Measurements from ENCODE around the gene ADAMTS14.
"Not testable (repeated sequence)": the region's sequence is repeated elsewhere in the genome, so short reads cannot be mapped to it uniquely, and the experiment has no call there.

The ADAMTS14 gene

GRCh38 chr10:70756700-70757360, 84.5 kb downstream of the ADAMTS14 start:
- DNase-seq, result no peak

- no peak for DNase-seq
These were observed 85.5 kb downstream of the ADAMTS14 start for GRCh38 chr10:70757856-70758255.

- peak; percentile 55 to 70 for DNase-seq
These were observed 86.6 kb downstream of the ADAMTS14 start for GRCh38 chr10:70758757-70759514.

GRCh38 chr10:70759781-70760180, 87.5 kb downstream of the ADAMTS14 start:
- DNase-seq, result no peak

- DNase-seq, result no peak
These were observed 88.0 kb downstream of the ADAMTS14 start for GRCh38 chr10:70760271-70760787.

GRCh38 chr10:70761031-70761601, 88.8 kb downstream of the ADAMTS14 start:
- no peak for DNase-seq

- no peak for DNase-seq
These were observed 89.5 kb downstream of the ADAMTS14 start for GRCh38 chr10:70761727-70762350.

GRCh38 chr10:70762441-70763175, 90.3 kb downstream of the ADAMTS14 start:
- no peak for DNase-seq

GRCh38 chr10:70763567-70763966, 91.3 kb downstream of the ADAMTS14 start:
- no peak for DNase-seq

GRCh38 chr10:70765794-70766594, 93.7 kb downstream of the ADAMTS14 start:
- no peak for DNase-seq

GRCh38 chr10:70768026-70768685, 95.8 kb downstream of the ADAMTS14 start:
- DNase-seq, result not testable (repeated sequence)

GRCh38 chr10:70769121-70769520, 96.8 kb downstream of the ADAMTS14 start:
- no peak for DNase-seq

GRCh38 chr10:70770001-70770400, 97.7 kb downstream of the ADAMTS14 start:
- DNase-seq, result no peak

GRCh38 chr10:70770516-70770915, 98.2 kb downstream of the ADAMTS14 start:
- DNase-seq, result not testable (repeated sequence)

GRCh38 chr10:70771311-70772194, 99.2 kb downstream of the ADAMTS14 start:
- no peak for DNase-seq

- no peak for DNase-seq
These were observed 100.3 kb downstream of the ADAMTS14 start for GRCh38 chr10:70772627-70773026.

GRCh38 chr10:70773461-70773860, 101.2 kb downstream of the ADAMTS14 start:
- DNase-seq, result no peak

- DNase-seq, result no peak
These were observed 101.9 kb downstream of the ADAMTS14 start for GRCh38 chr10:70773965-70774809.

Data from activated CD4-positive, alpha-beta T cell treated with anti-CD3 and anti-CD28 coated beads for 4 hours (primary cell).